ENCODE data around the gene STRN.

The STRN gene

GRCh38 chr2:36824273-36824672 lies 142.1 kb downstream of the STRN start:
- H3K4me3 ChIP-seq (ENCODE audit: low read depth, low read length): no peak overlapping the region
- no peak for TF ChIP-seq CTCF (IDR thresholded peaks at IDR 0.05; ENCODE audit: low read depth, low read length)

- no peak for TF ChIP-seq CTCF (IDR thresholded peaks at IDR 0.05; ENCODE audit: low read depth, low read length)
These were observed 142.5 kb downstream of the STRN start for GRCh38 chr2:36823862-36824261.

GRCh38 chr2:36820942-36821605 lies 145.3 kb downstream of the STRN start:
- H3K4me3 ChIP-seq (ENCODE audit: low read depth, low read length): no peak overlapping the region
- no peak for TF ChIP-seq CTCF (IDR thresholded peaks at IDR 0.05; ENCODE audit: low read depth, low read length)

More at GRCh38 chr2:36823862-36824261, 142.5 kb downstream of the STRN start:
- H3K4me3 ChIP-seq (ENCODE audit: low read depth, low read length): no peak overlapping the region

GRCh38 chr2:36819095-36819711 lies 147.1 kb downstream of the STRN start:
- no peak overlapping the region for H3K4me3 ChIP-seq (ENCODE audit: low read depth, low read length)
- no peak for TF ChIP-seq CTCF (IDR thresholded peaks at IDR 0.05; ENCODE audit: low read depth, low read length)

- TF ChIP-seq CTCF (IDR thresholded peaks at IDR 0.05; ENCODE audit: low read depth, low read length): no peak
These were observed 147.8 kb downstream of the STRN start for GRCh38 chr2:36818542-36818941.

GRCh38 chr2:36812196-36812595 lies 154.1 kb downstream of the STRN start:
- 0 out of 2 replicates have a peak, but pooled peaks have one; percentile 18 for TF ChIP-seq CTCF (IDR thresholded peaks at IDR 0.05; ENCODE audit: low read depth, low read length)
- no peak overlapping the region for H3K4me3 ChIP-seq (ENCODE audit: low read depth, low read length)

More at GRCh38 chr2:36818542-36818941, 147.8 kb downstream of the STRN start:
- H3K4me3 ChIP-seq (ENCODE audit: low read depth, low read length): no peak overlapping the region

- TF ChIP-seq CTCF (IDR thresholded peaks at IDR 0.05; ENCODE audit: low read depth, low read length): no peak
- no peak overlapping the region for H3K4me3 ChIP-seq (ENCODE audit: low read depth, low read length)
These were observed 155.3 kb downstream of the STRN start for GRCh38 chr2:36811071-36811470.
